B cell (primary cell): ENCODE measurements around the gene NBEAL2. TPM values are rescaled to one million over a fixed set of nuclear protein-coding genes. Genes with fewer than 3 reads are reported as not detected.

Experiments used
- ATAC-seq: fragments of 200-7000 bp; cut with Tn5 transposase; one replicate; pipeline ENCODE4 v1.10.0; 2021; ENCODE audit warnings: low read depth, mild to moderate bottlenecking, moderate number of reproducible peaks, moderate library complexity
- CTCF ChIA-PET: fragments of 350-600 bp; sonication (Branson Sonifier 250); formaldehyde crosslinking; loops from one replicate; lab custom pipeline; 2021; ENCODE audit warnings: antibody characterized with exemption, inconsistent platforms; lab: Charles Lee
- POLR2A ChIA-PET: fragments of 350-600 bp; sonication (Branson Sonifier 250); formaldehyde crosslinking; loops from one replicate; lab custom pipeline; 2021; ENCODE audit warnings: antibody characterized with exemption; lab: Charles Lee
- DNase-seq: peaks from one replicate; pipeline ENCODE4 v3.0.0; 2013
- H2AFZ ChIP-seq: 2 replicates; pipeline ENCODE4 v1.6.1; 2012; ENCODE audit warnings: mild to moderate bottlenecking, low read depth, low read length; ENCODE audit not compliant: insufficient read depth, poor library complexity, severe bottlenecking
- H3K27ac ChIP-seq, 2 donors: 1 replicate in 1 of 2; 2 replicates in 1 of 2; pipeline ENCODE4 v1.5.1; 2012 to 2013; ENCODE audit warnings: low read length in 2 of 2, mild to moderate bottlenecking in 2 of 2, moderate library complexity in 1 of 2
- H3K27me3 ChIP-seq, 4 experiments: fragments of 200-600 bp in 1 of 4; sonication (generic) in 1 of 4; replicated peaks in 1 of 4; 1 replicate in 2 of 4; 2 replicates in 2 of 4; pipeline versions ENCODE4 v1.6.1 to v1.7.0; 2013 to 2016; ENCODE audit warnings: low read length in 3 of 4, mild to moderate bottlenecking in 2 of 4, mixed read lengths in 1 of 4, moderate library complexity in 1 of 4; ENCODE audit not compliant: insufficient read depth in 4 of 4, control insufficient read depth in 3 of 4; ENCODE audit errors: control extremely low read depth in 1 of 4
- H3K36me3 ChIP-seq, 2 experiments: replicated peaks in 1 of 2; 1 replicate in 1 of 2; 2 replicates in 1 of 2; pipeline versions ENCODE4 v1.6.1 to v1.7.1; 2013; ENCODE audit warnings: low read length in 1 of 2; ENCODE audit not compliant: insufficient read depth in 2 of 2, control insufficient read depth in 1 of 2; ENCODE audit errors: control extremely low read depth in 1 of 2, extremely low read depth in 1 of 2
- H3K4me1 ChIP-seq, 2 donors: fragments of 200-600 bp in 1 of 2; sonication (generic) in 1 of 2; 1 replicate in 1 of 2; 2 replicates in 1 of 2; pipeline versions ENCODE4 v1.5.1 to v1.6.1; 2013 to 2017; ENCODE audit warnings: low read length in 2 of 2; ENCODE audit not compliant: control insufficient read depth in 2 of 2, insufficient read depth in 2 of 2
- H3K4me2 ChIP-seq: replicated peaks from 2 replicates; pipeline ENCODE3; 2012; ENCODE audit warnings: mild to moderate bottlenecking, low read depth, low read length; ENCODE audit not compliant: poor library complexity, severe bottlenecking
- H3K4me3 ChIP-seq, 5 experiments: fragments of 200-600 bp in 1 of 5; sonication (generic) in 1 of 5; 1 replicate in 3 of 5; 2 replicates in 2 of 5; pipeline versions ENCODE4 v1.5.1 to v1.7.0; 2011 to 2016; ENCODE audit warnings: low read length in 4 of 5, mild to moderate bottlenecking in 4 of 5, low read depth in 2 of 5, control low read depth in 1 of 5, moderate library complexity in 1 of 5; ENCODE audit not compliant: insufficient read depth in 1 of 5; ENCODE audit errors: control extremely low read depth in 1 of 5, extremely low read depth in 1 of 5
- H3K79me2 ChIP-seq: fragments of 200-600 bp; sonication (generic); one replicate; pipeline ENCODE4 v1.6.0; 2016; ENCODE audit warnings: low read length; ENCODE audit not compliant: control insufficient read depth, insufficient read depth
- H3K9ac ChIP-seq: fragments of 200-600 bp; sonication (generic); 2 replicates; pipeline ENCODE4 v1.6.1; 2017; ENCODE audit warnings: mild to moderate bottlenecking, low read length, moderate library complexity
- H3K9me3 ChIP-seq, 3 donors: one replicate each; pipeline versions ENCODE4 v1.6.1 to v1.7.1; 2013; ENCODE audit warnings: low read length in 2 of 3; ENCODE audit not compliant: control insufficient read depth in 2 of 3, insufficient read depth in 1 of 3; ENCODE audit errors: control extremely low read depth in 1 of 3
- H4K20me1 ChIP-seq: 2 replicates; pipeline ENCODE4 v1.6.0; 2012; ENCODE audit warnings: mild to moderate bottlenecking, low read length; ENCODE audit not compliant: insufficient read depth, control insufficient read depth, poor library complexity, severe bottlenecking
- H3K27ac Mint-ChIP-seq: one replicate; pipeline ENCODE4 v1.8.0; 2021; ENCODE audit warnings: mixed read lengths
- H3K27me3 Mint-ChIP-seq: one replicate; pipeline ENCODE4 v1.8.0; 2021; ENCODE audit warnings: mixed read lengths
- H3K4me1 Mint-ChIP-seq: one replicate; pipeline ENCODE4 v1.8.0; 2021; ENCODE audit warnings: mixed read lengths
- H3K4me3 Mint-ChIP-seq: one replicate; pipeline ENCODE4 v1.8.0; 2021; ENCODE audit warnings: mixed read lengths
- H3K9me3 Mint-ChIP-seq: one replicate; pipeline ENCODE4 v1.8.0; 2022; ENCODE audit warnings: mixed read lengths; ENCODE audit not compliant: insufficient read depth
- EZH2 ChIP-seq: IDR thresholded peaks from 2 replicates; pipeline ENCODE4 v1.6.1; 2012; ENCODE audit warnings: borderline replicate concordance, low read depth, mild to moderate bottlenecking, moderate library complexity, low read length; ENCODE audit not compliant: insufficient read depth, poor library complexity, severe bottlenecking
- WGBS: methylation state at CpG from one replicate; pipeline ENCODE4 v1.1.5; 2013; ENCODE audit warnings: missing lambda C conversion rate; ENCODE audit not compliant: insufficient coverage; 5-methylcytosine and 5-hydroxymethylcytosine counted together
- intact Hi-C: fragments of 100-400 bp; cut with micrococcal nuclease; formaldehyde crosslinking; loops from one replicate; pipeline ENCODE4 v1.10.0; 2022
- polyA plus RNA-seq: library from polyadenylated mRNA; depleted of rRNA; stranded (reverse); fragments of >200 nt; gene quantifications from 2 replicates; pipeline ENCODE4 v1.2.3, GENCODE V29; 2012
- total RNA-seq, 2 donors: library from RNA; stranded (reverse); fragments of 120-200 nt in 1 of 2; gene quantifications; 1 replicate in 1 of 2; 2 replicates in 1 of 2; pipeline versions ENCODE4 v1.2.3 to v1.2.4, GENCODE V29; 2013 to 2022
- TF ChIP-seq, protein P1 (sequence below): fragments of 200-600 bp; IDR thresholded peaks from one replicate; pipeline ENCODE4 v1.8.0; 2022; ENCODE audit warnings: antibody characterized with exemption, mild to moderate bottlenecking

Gene NBEAL2
- total and polyA plus RNA-seq, 2 donors (not counting 1 experiment from before 2014, with no cell fraction given): 63.8 to 155 TPM

DNA sequence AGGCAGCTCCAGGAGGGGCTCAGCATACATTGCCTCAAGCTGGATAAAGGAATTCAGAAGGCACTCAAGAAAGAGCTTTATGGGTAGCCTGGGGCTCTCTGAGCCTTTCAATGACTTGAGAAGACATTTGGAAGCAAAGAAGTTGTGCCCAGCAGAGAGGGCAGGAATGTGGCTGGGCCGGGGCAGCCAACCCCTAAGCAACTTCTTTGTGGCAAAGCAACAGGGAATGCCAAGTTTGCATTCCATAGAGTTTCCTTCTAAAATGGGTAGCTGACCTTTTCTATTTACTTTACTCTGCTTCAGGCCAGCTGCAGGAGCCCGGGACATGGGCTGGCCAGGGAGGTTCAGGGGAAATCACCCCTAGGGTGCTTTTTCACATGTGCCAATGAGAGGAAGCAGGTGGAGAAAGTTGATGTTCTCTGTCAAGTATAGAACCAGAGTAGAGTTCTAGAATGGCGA is 48.5 kb upstream of the NBEAL2 start:
- peak overlapping the region; percentile 37 for H3K9ac ChIP-seq
- H3K79me2 ChIP-seq: peaks cover 68% of the 10 kb centered on the region
- peak; percentile 59 for DNase-seq
- peaks cover 2 to 9% (median 7%) of the 10 kb centered on the region in 3 donors for H3K9me3 ChIP-seq
- H3K27ac Mint-ChIP-seq: peak overlapping the region; percentile 94
- H4K20me1 ChIP-seq: peaks cover 15% of the 10 kb centered on the region
- peaks cover 85 to 97% of the 10 kb centered on the region in 2 donors for H3K4me1 ChIP-seq
- peak overlapping the region in 1 of 5 experiments; percentile 28 for H3K4me3 ChIP-seq
- peaks cover 1 to 22% of the 10 kb centered on the region in 2 experiments for H3K36me3 ChIP-seq
- peak overlapping the region; percentile 85 to 92 for H3K27ac ChIP-seq
- peaks cover 3% of the 10 kb centered on the region for H3K9me3 Mint-ChIP-seq
- H3K27me3 Mint-ChIP-seq: no peaks in the 10 kb centered on the region
- H2AFZ ChIP-seq: no peak overlapping the region
- no peaks in the 10 kb centered on the region for H3K27me3 ChIP-seq
- CTCF ChIA-PET: interaction anchor here (0.5 to 13.6 kb wide), 10 partner anchors 8 to 108 kb away, joined by 3 to 146 read pairs (median 3); partner anchors contain the start of gene NBEAL2
- intact Hi-C loops: loop anchor here (1.0 to 2.0 kb wide), 2 partner anchors 7 to 22 kb away; no protein-coding TSS in a partner anchor
- H3K4me1 Mint-ChIP-seq: peaks cover 88% of the 10 kb centered on the region
- peak overlapping the region; percentile 76 for H3K4me3 Mint-ChIP-seq
- H3K4me2 ChIP-seq: peak overlapping the region; percentile 68
- no peak for TF ChIP-seq EZH2
- WGBS: 56% methylated on average over 2 of the region's 3 CpGs
- POLR2A ChIA-PET: interaction anchor here (0.9 to 2.1 kb wide), 4 partner anchors 27 to 49 kb away, joined by 4 to 9 read pairs (median 5); partner anchors contain the start of genes CCDC12 and NBEAL2
- no peak for ATAC-seq

DNA sequence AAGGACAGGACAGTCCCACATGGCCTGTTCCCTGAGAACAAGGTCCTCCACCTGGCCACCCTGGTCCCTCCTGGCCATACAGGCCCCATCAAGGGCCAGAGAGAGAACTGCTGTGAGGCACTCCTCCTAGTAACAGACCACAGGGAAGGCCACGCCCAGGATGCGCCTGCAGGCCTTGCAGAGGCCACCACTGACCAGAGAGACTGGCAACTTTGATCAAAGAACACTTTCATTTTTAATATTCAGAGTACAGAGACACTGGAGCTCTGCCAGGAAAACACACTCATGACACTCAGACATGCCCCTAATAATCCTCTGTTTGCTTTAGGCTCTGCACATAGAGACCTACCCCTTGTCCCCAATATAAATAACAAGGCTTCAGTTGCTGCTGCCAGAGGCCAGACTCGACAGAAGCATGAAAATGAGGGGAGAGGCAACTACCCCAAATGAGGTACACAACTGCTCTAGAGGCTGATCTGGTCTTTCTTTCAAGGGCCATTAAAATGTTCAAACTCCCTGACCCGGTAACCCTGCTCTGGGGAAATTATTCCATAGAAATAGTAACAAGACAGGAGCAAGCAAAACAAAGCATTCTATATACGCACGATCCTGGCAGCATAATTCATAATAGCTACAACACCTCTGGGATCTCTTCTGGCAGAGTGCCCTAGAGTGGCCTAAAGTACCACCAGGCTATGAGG is 47.7 kb upstream of the NBEAL2 start:
- DNase-seq (no peak), ATAC-seq (no peak)
- WGBS: 42% methylated on average over 4 of the region's 6 CpGs
- peaks cover 19% of the 10 kb centered on the region for H4K20me1 ChIP-seq
- H3K4me3 Mint-ChIP-seq: peak overlapping the region; percentile 76
- H3K79me2 ChIP-seq: peaks cover 72% of the 10 kb centered on the region
- H3K27me3 Mint-ChIP-seq: no peaks in the 10 kb centered on the region
- peak overlapping the region; percentile 68 for H3K4me2 ChIP-seq
- ChIA-PET POLR2A (interaction anchor here (1.0 to 1.5 kb wide), 2 partner anchors 42 to 48 kb away, joined by 4 to 9 read pairs; partner anchors contain the start of gene NBEAL2), CTCF (interaction anchor here (1.0 to 13.6 kb wide), 5 partner anchors 10 to 63 kb away, joined by 3 to 146 read pairs (median 3); partner anchors contain the start of gene NBEAL2)
- peak overlapping the region; percentile 94 for H3K27ac Mint-ChIP-seq
- H3K9me3 Mint-ChIP-seq: peaks cover 3% of the 10 kb centered on the region
- peak overlapping the region in 1 of 5 experiments; percentile 28 for H3K4me3 ChIP-seq
- H3K4me1 Mint-ChIP-seq: peaks cover 88% of the 10 kb centered on the region
- H3K27me3 ChIP-seq: no peaks in the 10 kb centered on the region
- H3K4me1 ChIP-seq: peaks cover 76 to 96% of the 10 kb centered on the region in 2 donors
- intact Hi-C loops: loop anchor here (2.0 kb wide), 1 partner anchor 21 kb away; no protein-coding TSS in a partner anchor
- peak overlapping the region; percentile 85 to 92 for H3K27ac ChIP-seq
- no peak overlapping the region for H2AFZ ChIP-seq
- H3K9ac ChIP-seq: peak overlapping the region; percentile 37
- peaks cover 2 to 9% (median 7%) of the 10 kb centered on the region in 3 donors for H3K9me3 ChIP-seq
- H3K36me3 ChIP-seq: peaks cover 1 to 28% of the 10 kb centered on the region in 2 experiments
- TF ChIP-seq, protein P1, sequence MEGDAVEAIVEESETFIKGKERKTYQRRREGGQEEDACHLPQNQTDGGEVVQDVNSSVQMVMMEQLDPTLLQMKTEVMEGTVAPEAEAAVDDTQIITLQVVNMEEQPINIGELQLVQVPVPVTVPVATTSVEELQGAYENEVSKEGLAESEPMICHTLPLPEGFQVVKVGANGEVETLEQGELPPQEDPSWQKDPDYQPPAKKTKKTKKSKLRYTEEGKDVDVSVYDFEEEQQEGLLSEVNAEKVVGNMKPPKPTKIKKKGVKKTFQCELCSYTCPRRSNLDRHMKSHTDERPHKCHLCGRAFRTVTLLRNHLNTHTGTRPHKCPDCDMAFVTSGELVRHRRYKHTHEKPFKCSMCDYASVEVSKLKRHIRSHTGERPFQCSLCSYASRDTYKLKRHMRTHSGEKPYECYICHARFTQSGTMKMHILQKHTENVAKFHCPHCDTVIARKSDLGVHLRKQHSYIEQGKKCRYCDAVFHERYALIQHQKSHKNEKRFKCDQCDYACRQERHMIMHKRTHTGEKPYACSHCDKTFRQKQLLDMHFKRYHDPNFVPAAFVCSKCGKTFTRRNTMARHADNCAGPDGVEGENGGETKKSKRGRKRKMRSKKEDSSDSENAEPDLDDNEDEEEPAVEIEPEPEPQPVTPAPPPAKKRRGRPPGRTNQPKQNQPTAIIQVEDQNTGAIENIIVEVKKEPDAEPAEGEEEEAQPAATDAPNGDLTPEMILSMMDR: no peak
- no peak for TF ChIP-seq EZH2
